ENCODE measurements around the gene MAP4K2.

DNA sequence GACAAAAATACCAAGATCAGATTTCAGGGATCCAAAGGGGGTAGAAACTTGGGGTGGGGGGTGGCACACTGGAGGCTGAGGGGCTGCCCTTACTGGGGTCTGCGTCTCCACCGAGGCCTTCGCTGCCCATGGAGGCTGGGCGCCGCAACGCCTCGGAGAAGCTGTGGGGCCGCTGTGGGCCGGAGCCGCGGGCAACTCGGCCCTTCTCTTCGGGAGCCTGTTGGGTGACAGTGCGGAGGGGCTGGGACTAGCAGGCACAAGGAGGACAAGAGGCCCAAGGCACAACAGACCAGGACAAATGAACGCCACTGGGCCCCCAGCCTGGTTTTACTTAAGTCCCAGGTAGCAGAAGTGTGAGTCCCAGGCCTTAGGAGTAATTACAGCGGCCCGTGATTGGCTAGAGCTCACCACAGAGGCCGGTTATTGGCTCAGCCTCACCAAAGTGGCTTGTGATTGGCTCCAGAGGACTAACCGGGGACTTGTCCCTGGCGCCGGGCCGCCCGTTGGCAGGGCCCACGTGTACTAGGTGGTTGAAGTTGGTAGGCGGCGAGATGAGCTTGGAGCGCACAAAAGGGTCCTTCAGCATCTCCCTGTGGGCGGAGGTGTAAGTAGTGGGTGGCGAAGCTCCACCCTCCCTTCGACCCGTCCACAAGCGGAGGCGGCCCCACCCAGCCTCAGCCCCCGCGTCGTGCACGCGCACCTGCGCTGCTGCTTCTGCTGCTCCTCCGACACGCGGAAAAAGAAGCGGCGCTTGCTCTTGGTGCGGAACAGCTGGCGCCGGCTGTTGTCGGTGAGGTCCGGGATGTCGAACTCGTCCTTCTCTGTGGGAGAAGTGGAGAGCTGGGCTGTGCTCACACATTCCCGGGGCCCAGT lies 23.8 kb upstream of the MAP4K2 start:
- TF ChIP-seq POLR2A (IDR thresholded peaks at IDR 0.05) (no peak), CTCF (IDR thresholded peaks at IDR 0.05) (no peak), POLR2AphosphoS5 (IDR thresholded peaks at IDR 0.05) (no peak), EP300 (IDR thresholded peaks at IDR 0.05) (no peak)

All from stomach (tissue), 4 donors.